OCI-LY3 (cell line): ENCODE data around the gene OR5D14.

Experiments
- CTCF ChIP-seq: fragments of 200-600, 300-600 bp; sonication (generic); IDR thresholded peaks from 2 replicates; pipeline ENCODE4 v1.5.1; 2014; ENCODE audit warnings: antibody characterized with exemption, low read length, low read depth
- EZH2phosphoT487 ChIP-seq: fragments of 200-600 bp; shearing (Covaris generic); IDR thresholded peaks from 2 replicates; pipeline ENCODE4 v1.6.1; 2018; ENCODE audit warnings: antibody characterized with exemption, mixed run types, low read depth

- no peak for TF ChIP-seq CTCF
- no peak for TF ChIP-seq EZH2phosphoT487
Measured at GRCh38 chr11:55811067-55811466, 15.7 kb downstream of the OR5D14 start, which contains the start of gene OR5L1.
